HCT116 (cell line): ENCODE measurements around the gene STOML3.

ENCODE experiments used
- EZH2 ChIP-seq: fragments of 200-600 bp; sonication (generic); IDR thresholded peaks from 2 replicates; pipeline ENCODE4 v1.6.1; 2017; ENCODE audit warnings: antibody characterized with exemption, mixed run types
- EZH2phosphoT487 ChIP-seq: fragments of 200-600 bp; IDR thresholded peaks from 2 replicates; pipeline ENCODE4 v1.6.1; 2018; ENCODE audit warnings: antibody characterized with exemption, borderline replicate concordance
- JUND ChIP-seq: IDR thresholded peaks from 2 replicates; pipeline ENCODE4 v1.6.1; 2012
- POLR2A ChIP-seq: IDR thresholded peaks from 2 replicates; pipeline ENCODE4 v1.7.0; 2011; ENCODE audit warnings: borderline replicate concordance; ENCODE audit not compliant: insufficient read depth, insufficient read length; ENCODE audit errors: extremely low read depth
- POLR2AphosphoS5 ChIP-seq: IDR thresholded peaks from 2 replicates; pipeline ENCODE4 v1.6.1; 2011; ENCODE audit warnings: mild to moderate bottlenecking, low read depth, low read length, moderate library complexity
- SIN3A ChIP-seq: IDR thresholded peaks from 2 replicates; pipeline ENCODE4 v1.6.1; 2012; ENCODE audit warnings: low read depth
- SP1 ChIP-seq: IDR thresholded peaks from 2 replicates; pipeline ENCODE4 v1.6.1; 2012; ENCODE audit warnings: low read depth
- TCF7L2 ChIP-seq: IDR thresholded peaks from 2 replicates; pipeline ENCODE4 v1.7.0; 2011; ENCODE audit warnings: borderline replicate concordance, inconsistent platforms; ENCODE audit not compliant: insufficient read depth, insufficient read length; ENCODE audit errors: extremely low read depth
- YY1 ChIP-seq: IDR thresholded peaks from 2 replicates; pipeline ENCODE4 v1.6.1; 2011; ENCODE audit warnings: low read length, low read depth, moderate library complexity, mild to moderate bottlenecking; ENCODE audit not compliant: insufficient replicate concordance; ENCODE audit errors: extremely low read depth
- ZBTB33 ChIP-seq: IDR thresholded peaks from 2 replicates; pipeline ENCODE4 v1.6.1; 2011; ENCODE audit warnings: mild to moderate bottlenecking, low read length, moderate library complexity; ENCODE audit not compliant: insufficient replicate concordance; ENCODE audit errors: extremely low read depth
- TF ChIP-seq, protein P1 (sequence below), 3 experiments: fragments of 200-600 bp in 1 of 3; sonication (generic) in 1 of 3; IDR thresholded peaks in 2 of 3; conservative IDR thresholded peaks in 1 of 3; 2 replicates each; pipeline ENCODE4 v1.5.1; 2012 to 2017; ENCODE audit warnings: low read depth in 2 of 3, low read length in 2 of 3, antibody characterized with exemption in 1 of 3, borderline replicate concordance in 1 of 3, control low read depth in 1 of 3, mild to moderate bottlenecking in 1 of 3, mixed read lengths in 1 of 3, mixed run types in 1 of 3, moderate library complexity in 1 of 3; ENCODE audit not compliant: insufficient read depth in 1 of 3
- TF ChIP-seq, protein P2 (sequence below): IDR thresholded peaks from 2 replicates; pipeline ENCODE4 v1.6.1; 2012
- TF ChIP-seq, protein P3 (sequence below): IDR thresholded peaks from 2 replicates; pipeline ENCODE4 v1.6.1; 2012; ENCODE audit warnings: low read depth

DNA sequence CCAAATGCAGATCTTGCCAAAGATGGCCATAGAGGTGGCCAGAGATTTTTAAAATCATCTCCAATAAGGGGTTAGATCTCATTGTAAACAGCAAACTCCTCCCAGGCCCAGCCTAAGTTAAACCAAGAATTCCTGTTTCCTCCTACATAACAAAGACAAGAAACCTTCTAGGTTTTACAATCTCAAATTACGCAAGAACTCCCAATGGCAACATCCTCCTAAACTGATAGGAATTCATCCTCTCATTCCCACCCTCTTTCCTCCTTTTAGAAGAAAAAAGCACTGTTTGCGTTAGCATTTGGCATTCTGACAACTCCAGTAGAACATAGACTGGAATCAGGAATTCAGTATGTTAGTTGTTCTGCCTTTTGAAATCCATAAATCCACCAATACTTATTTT, 32.7 kb upstream of the STOML3 start:
- TF ChIP-seq, protein P1, sequence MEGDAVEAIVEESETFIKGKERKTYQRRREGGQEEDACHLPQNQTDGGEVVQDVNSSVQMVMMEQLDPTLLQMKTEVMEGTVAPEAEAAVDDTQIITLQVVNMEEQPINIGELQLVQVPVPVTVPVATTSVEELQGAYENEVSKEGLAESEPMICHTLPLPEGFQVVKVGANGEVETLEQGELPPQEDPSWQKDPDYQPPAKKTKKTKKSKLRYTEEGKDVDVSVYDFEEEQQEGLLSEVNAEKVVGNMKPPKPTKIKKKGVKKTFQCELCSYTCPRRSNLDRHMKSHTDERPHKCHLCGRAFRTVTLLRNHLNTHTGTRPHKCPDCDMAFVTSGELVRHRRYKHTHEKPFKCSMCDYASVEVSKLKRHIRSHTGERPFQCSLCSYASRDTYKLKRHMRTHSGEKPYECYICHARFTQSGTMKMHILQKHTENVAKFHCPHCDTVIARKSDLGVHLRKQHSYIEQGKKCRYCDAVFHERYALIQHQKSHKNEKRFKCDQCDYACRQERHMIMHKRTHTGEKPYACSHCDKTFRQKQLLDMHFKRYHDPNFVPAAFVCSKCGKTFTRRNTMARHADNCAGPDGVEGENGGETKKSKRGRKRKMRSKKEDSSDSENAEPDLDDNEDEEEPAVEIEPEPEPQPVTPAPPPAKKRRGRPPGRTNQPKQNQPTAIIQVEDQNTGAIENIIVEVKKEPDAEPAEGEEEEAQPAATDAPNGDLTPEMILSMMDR (IDR thresholded peaks at IDR 0.05 in 2 of 3, conservative IDR thresholded peaks at IDR 0.05 in 1 of 3; ENCODE audit: borderline replicate concordance in 1 of 3, insufficient read depth in 1 of 3, low read depth in 2 of 3, low read length in 2 of 3) = no peak
- TF ChIP-seq TCF7L2 = no peak
- TF ChIP-seq ZBTB33 = no peak
- TF ChIP-seq, protein P2, sequence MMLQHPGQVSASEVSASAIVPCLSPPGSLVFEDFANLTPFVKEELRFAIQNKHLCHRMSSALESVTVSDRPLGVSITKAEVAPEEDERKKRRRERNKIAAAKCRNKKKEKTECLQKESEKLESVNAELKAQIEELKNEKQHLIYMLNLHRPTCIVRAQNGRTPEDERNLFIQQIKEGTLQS = no peak
- no peak for TF ChIP-seq POLR2A
- TF ChIP-seq EZH2 = no peak
- no peak for TF ChIP-seq YY1
- TF ChIP-seq, protein P3, sequence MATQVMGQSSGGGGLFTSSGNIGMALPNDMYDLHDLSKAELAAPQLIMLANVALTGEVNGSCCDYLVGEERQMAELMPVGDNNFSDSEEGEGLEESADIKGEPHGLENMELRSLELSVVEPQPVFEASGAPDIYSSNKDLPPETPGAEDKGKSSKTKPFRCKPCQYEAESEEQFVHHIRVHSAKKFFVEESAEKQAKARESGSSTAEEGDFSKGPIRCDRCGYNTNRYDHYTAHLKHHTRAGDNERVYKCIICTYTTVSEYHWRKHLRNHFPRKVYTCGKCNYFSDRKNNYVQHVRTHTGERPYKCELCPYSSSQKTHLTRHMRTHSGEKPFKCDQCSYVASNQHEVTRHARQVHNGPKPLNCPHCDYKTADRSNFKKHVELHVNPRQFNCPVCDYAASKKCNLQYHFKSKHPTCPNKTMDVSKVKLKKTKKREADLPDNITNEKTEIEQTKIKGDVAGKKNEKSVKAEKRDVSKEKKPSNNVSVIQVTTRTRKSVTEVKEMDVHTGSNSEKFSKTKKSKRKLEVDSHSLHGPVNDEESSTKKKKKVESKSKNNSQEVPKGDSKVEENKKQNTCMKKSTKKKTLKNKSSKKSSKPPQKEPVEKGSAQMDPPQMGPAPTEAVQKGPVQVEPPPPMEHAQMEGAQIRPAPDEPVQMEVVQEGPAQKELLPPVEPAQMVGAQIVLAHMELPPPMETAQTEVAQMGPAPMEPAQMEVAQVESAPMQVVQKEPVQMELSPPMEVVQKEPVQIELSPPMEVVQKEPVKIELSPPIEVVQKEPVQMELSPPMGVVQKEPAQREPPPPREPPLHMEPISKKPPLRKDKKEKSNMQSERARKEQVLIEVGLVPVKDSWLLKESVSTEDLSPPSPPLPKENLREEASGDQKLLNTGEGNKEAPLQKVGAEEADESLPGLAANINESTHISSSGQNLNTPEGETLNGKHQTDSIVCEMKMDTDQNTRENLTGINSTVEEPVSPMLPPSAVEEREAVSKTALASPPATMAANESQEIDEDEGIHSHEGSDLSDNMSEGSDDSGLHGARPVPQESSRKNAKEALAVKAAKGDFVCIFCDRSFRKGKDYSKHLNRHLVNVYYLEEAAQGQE = no peak
- no peak for TF ChIP-seq SP1
- TF ChIP-seq JUND = no peak
- no peak for TF ChIP-seq POLR2AphosphoS5
- TF ChIP-seq EZH2phosphoT487 = no peak
- no peak for TF ChIP-seq SIN3A
